ENCODE results near the gene ZNF3. TPM values are rescaled to one million over a fixed set of nuclear protein-coding genes. Genes with fewer than 3 reads are reported as not detected.

Gene ZNF3
- total RNA-seq, 2 donors from 2014 or later: 16.9 to 46.5 TPM

DNA sequence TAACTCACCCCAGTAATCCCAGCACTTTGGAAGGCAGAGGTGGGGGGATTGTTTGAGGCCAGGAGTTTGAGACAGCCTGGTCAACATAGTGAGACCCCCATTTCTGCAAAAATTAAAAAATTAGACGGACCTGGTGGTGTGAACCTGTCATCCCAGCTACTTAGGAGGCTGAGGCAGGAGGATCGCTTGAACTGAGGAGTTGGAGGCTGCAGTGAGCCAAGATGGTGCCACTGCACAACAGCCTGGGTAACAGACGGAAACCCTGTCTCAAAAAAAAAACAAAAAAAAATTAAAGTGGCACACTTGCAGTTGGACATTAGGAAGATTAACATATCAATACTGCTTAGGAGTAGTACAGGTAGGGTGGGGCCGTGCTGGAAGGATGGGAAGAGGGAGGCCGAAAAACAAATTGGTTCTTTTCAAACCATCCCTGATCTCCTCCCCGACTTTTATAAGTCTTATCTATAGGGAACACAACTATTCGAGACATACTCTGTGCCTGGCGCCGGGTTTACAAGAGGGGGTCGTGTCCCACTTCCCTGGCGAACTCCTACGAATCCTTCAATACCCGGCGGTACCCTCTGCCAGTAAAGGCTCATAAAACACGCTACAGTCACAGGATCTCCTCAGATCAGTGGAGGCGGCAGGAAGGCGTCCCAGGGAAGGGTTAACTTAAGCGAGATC lies 37.0 kb upstream of the ZNF3 start:
- Histone ChIP-seq H3K27me3 (no peaks in the 10 kb centered on the region), H3K36me3 (replicated peaks in 1 of 2; ENCODE audit: insufficient read depth in 1 of 2, low read depth in 2 of 2) (peaks cover 0 to under 1% of the 10 kb centered on the region in 2 donors), H3K4me1 (peaks cover 19% of the 10 kb centered on the region), H3K27ac (peak overlapping the region; percentile 79 to 92 (median 87)), H3K4me3 (peak overlapping the region; percentile 65 to 73), H3K9me3 (no peaks in the 10 kb centered on the region)
- TF ChIP-seq, protein P1, sequence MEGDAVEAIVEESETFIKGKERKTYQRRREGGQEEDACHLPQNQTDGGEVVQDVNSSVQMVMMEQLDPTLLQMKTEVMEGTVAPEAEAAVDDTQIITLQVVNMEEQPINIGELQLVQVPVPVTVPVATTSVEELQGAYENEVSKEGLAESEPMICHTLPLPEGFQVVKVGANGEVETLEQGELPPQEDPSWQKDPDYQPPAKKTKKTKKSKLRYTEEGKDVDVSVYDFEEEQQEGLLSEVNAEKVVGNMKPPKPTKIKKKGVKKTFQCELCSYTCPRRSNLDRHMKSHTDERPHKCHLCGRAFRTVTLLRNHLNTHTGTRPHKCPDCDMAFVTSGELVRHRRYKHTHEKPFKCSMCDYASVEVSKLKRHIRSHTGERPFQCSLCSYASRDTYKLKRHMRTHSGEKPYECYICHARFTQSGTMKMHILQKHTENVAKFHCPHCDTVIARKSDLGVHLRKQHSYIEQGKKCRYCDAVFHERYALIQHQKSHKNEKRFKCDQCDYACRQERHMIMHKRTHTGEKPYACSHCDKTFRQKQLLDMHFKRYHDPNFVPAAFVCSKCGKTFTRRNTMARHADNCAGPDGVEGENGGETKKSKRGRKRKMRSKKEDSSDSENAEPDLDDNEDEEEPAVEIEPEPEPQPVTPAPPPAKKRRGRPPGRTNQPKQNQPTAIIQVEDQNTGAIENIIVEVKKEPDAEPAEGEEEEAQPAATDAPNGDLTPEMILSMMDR (IDR thresholded peaks at IDR 0.05): no peak
- TF ChIP-seq POLR2A (IDR thresholded peaks at IDR 0.05): no peak
- intact Hi-C loops (cut with DNase I): no loop called here
- 17 to 28% methylated on average over 10 to 18 of the region's 18 CpGs for WGBS, 2 donors
- ATAC-seq (no peak), DNase-seq (no peak)

DNA sequence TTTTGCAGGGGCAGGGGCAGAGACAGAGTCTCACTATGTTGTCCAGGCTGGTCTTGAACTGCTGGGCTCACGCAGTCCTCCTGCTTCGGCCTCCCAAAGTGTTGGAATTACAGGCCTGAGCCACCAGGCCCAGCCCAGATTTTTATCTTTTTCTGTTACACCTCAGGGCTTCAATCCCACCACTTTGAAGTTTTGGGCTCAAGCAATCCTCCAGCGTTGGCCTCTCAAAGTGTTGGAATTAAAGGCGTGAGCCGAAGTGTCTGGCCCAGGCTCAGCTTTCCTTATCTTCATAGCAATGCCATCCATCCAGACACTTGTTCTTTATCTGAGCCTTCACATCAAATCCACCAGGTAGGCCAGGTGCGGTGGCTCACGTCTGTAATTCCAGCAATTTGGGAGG lies 33.5 kb upstream of the ZNF3 start:
- H3K4me3 ChIP-seq: no peak overlapping the region
- H3K36me3 ChIP-seq (replicated peaks in 1 of 2; ENCODE audit: insufficient read depth in 1 of 2, low read depth in 2 of 2): peaks cover 3% of the 10 kb centered on the region in 2 donors
- intact Hi-C loops (cut with DNase I): no loop called here
- DNase-seq (no peak), ATAC-seq (no peak)
- H3K27ac ChIP-seq: no peak overlapping the region
- no peaks in the 10 kb centered on the region for H3K9me3 ChIP-seq
- H3K4me1 ChIP-seq: peaks cover 12% of the 10 kb centered on the region
- no peaks in the 10 kb centered on the region for H3K27me3 ChIP-seq
- 83 to 86% methylated on average over 7 of the region's 7 CpGs for WGBS, 2 donors
- TF ChIP-seq, protein P1 (IDR thresholded peaks at IDR 0.05): no peak
- no peak for TF ChIP-seq POLR2A (IDR thresholded peaks at IDR 0.05)

DNA sequence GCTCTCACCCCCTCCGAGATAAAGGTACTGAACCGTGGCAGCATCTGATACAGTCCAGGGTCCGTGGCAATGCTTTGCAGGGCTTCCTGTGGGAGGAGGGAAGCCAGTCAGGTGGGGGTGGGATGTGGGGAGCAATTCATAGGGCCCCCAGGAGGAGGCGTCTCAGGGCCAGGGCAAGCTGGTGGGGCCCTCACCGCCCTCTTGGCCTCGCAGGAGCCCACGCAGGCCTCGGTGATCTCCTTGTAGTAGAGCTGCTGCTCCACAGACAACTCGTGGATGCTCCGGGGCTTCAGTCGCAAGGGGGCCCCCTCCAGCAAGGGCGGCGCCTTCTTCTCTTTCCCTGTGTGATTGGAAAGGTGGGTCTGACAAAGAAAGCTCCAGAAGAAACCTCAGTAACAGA lies 30.4 kb upstream of the ZNF3 start:
- WGBS, 2 donors: 80 to 90% methylated on average over 10 of the region's 13 CpGs
- TF ChIP-seq POLR2A (IDR thresholded peaks at IDR 0.05): no peak
- H3K4me1 ChIP-seq: no peaks in the 10 kb centered on the region
- peaks cover 3 to 9% of the 10 kb centered on the region in 2 donors for H3K36me3 ChIP-seq (replicated peaks in 1 of 2; ENCODE audit: insufficient read depth in 1 of 2, low read depth in 2 of 2)
- H3K9me3 ChIP-seq: no peaks in the 10 kb centered on the region
- no peak overlapping the region for H3K27ac ChIP-seq
- DNase-seq (no peak), ATAC-seq (no peak)
- intact Hi-C loops (cut with DNase I): no loop called here
- H3K4me3 ChIP-seq: no peak overlapping the region
- H3K27me3 ChIP-seq: no peaks in the 10 kb centered on the region

DNA sequence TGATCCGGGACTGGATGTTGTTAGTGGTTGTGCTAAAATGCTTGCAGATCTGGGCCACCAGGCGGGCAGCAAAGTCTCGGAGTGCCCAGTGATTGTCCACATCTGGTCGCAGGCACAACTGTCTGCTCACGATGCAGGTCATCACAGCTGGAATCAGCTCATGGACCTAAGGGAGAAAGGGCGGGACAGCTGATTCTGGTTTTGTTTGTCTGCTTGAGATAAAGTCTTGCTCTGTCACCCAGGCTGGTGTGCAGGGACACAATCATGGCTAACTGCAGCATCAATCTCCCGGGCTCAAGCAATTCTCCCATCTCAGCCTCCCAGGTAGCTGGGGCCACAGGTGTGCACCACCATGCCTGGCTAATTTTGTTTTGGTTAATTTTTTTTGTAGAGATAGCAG lies 29.6 kb upstream of the ZNF3 start:
- DNase-seq (no peak), ATAC-seq (no peak)
- WGBS, 2 donors: 92 to 96% methylated on average over 7 of the region's 7 CpGs
- intact Hi-C loops (cut with DNase I): no loop called here
- H3K9me3 ChIP-seq: no peaks in the 10 kb centered on the region
- no peaks in the 10 kb centered on the region for H3K4me1 ChIP-seq
- no peak overlapping the region for H3K27ac ChIP-seq
- TF ChIP-seq POLR2A (IDR thresholded peaks at IDR 0.05): no peak
- TF ChIP-seq, protein P1 (IDR thresholded peaks at IDR 0.05): no peak
- H3K4me3 ChIP-seq: no peak overlapping the region
- no peaks in the 10 kb centered on the region for H3K27me3 ChIP-seq
- H3K36me3 ChIP-seq (replicated peaks in 1 of 2; ENCODE audit: insufficient read depth in 1 of 2, low read depth in 2 of 2): peaks cover 3 to 10% of the 10 kb centered on the region in 2 donors

DNA sequence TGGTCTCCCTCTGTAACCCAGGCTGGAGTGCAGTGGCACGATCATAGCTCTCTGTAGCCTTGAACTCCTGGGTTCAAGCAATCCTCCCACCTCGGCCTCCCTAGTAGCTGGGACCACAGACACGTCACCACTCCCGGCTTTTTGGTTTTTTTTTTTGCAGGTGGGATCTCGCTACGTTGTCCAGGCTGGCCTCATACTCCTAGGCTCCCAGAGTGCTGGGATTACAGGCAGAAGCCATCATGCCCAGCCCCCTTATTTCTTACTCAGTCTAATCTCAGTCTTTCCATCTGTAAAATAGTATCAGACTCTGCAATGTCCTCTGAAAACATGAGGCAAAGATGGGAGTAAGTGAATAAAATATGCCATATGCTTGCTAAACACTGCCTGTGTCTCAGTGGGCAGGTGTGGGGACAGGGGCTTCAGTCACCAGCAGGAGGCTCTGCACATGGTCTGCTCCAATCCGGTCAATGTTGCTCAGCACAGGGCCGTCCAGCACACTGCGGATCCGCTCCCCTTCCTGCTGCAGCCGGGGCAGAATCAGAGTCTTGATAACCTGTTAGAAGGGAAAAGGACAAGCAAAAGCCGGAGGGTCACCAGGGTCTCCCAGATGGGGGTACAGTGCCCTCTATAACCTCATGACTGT lies 28.1 kb upstream of the ZNF3 start:
- DNase-seq: no peak
- ATAC-seq: no peak
- Histone ChIP-seq H3K9me3 (no peaks in the 10 kb centered on the region), H3K4me1 (no peaks in the 10 kb centered on the region), H3K4me3 (no peak overlapping the region), H3K36me3 (replicated peaks in 1 of 2; ENCODE audit: insufficient read depth in 1 of 2, low read depth in 2 of 2) (peaks cover 3 to 12% of the 10 kb centered on the region in 2 donors), H3K27ac (no peak overlapping the region), H3K27me3 (no peaks in the 10 kb centered on the region)
- intact Hi-C loops (cut with DNase I): no loop called here
- whole genome bisulfite sequencing, 2 donors: 78 to 88% methylated on average over 12 of the region's 12 CpGs
- TF ChIP-seq, protein P1 (IDR thresholded peaks at IDR 0.05): no peak
- TF ChIP-seq POLR2A (IDR thresholded peaks at IDR 0.05): no peak

Data from body of pancreas (tissue), 4 donors.